Astrocyte of the cerebellum (primary cell): ENCODE data around the gene GGA2.

ENCODE experiments used
- DNase-seq: peaks from one replicate; pipeline ENCODE4 v3.0.0-alpha.2; 2011; ENCODE audit warnings: low read depth
- H3K4me3 ChIP-seq: 2 replicates; pipeline ENCODE4 v1.5.1; 2011; ENCODE audit warnings: mild to moderate bottlenecking, low read depth, low read length, moderate library complexity
- CTCF ChIP-seq: IDR thresholded peaks from 2 replicates; pipeline ENCODE4 v1.5.1; 2012; ENCODE audit warnings: low read length, low read depth, moderate library complexity, mild to moderate bottlenecking; ENCODE audit errors: missing control alignments
- in situ Hi-C: cut with HindIII; loops from 2 replicates; pipeline ENCODE4 v1.10.0; 2017; ENCODE audit warnings: low sequenced_read_pairs

The GGA2 gene

GRCh38 chr16:23424292-23424958, 85.9 kb downstream of the GGA2 start:
- no peak overlapping the region for H3K4me3 ChIP-seq
- no peak for TF ChIP-seq CTCF
- no peak for DNase-seq
- in situ Hi-C loops, result no loop called here

DNA sequence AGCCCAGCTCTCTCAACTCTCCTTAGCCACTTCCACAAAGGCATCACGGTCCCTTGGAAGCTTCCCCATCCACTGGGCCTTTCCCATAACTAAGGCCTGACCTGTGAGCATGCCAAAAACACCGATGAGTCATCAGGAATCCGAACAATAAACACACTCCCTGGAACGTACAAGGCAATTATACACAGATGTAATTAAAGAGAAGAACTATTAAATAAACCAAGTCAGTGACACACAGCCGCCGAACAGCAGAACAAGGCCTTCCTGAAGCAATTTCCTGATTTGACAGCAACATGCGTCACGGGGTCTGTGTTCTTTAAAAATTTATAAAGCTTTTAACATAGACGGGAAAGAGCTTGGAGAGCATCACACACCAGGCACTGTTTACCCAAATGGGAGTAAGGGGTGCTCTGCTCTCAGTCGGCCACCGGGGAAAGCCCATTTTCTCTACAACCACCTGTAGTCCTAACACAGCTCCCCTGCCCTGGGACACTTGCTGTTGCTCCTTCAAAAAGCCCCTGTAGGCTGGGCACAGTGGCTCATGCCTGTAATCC, 86.7 kb downstream of the GGA2 start:
- no peak overlapping the region for H3K4me3 ChIP-seq
- in situ Hi-C loops, result no loop called here
- peak; percentile 98 for DNase-seq
- TF ChIP-seq CTCF, result no peak

- no peak for DNase-seq
Observed at GRCh38 chr16:23420011-23420410, 90.3 kb downstream of the GGA2 start.

DNA sequence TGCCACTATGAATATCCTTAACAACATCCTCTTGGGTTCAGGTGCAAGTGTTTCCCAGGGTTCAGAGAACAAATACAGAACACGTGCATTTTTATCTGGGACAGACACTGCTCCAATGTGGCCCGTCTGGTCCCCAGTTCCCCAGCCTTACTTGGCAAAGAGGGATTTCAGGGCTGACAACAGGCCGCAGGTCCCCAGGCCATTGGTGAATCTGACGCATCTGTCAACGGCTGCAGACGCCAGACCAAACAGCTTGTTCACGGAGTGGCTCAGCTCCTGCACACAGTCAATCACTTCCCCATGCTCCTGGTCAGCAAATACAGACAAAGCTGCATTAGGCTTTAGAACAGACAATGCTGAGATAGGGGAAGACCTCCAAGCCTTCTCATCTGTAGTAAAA, 93.5 kb downstream of the GGA2 start:
- no peak overlapping the region for H3K4me3 ChIP-seq
- in situ Hi-C loops, result no loop called here
- no peak for TF ChIP-seq CTCF
- DNase-seq, result no peak

More at GRCh38 chr16:23420011-23420410, 90.3 kb downstream of the GGA2 start:
- no peak overlapping the region for H3K4me3 ChIP-seq
- in situ Hi-C loops, result no loop called here
- TF ChIP-seq CTCF, result no peak

DNA sequence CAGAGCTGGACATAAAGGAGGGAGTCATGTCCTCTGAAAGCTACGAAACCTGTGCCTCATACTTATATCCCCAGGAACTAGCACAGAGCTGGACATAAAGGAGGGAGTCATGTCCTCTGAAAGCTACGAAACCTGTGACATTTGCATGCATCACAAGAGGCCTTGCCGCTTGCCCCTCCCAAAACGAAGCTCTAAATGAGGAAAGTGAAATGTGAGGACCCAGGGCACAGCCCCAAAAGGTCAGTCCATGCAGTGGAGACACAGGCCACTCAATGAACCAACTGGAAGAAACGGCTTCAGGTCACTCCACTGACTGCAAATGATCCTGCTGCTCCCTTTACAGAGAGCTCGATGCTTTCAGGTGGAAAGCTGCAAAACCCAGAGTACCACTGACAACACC, 95.6 kb downstream of the GGA2 start:
- no peak overlapping the region for H3K4me3 ChIP-seq
- in situ Hi-C loops, result no loop called here
- TF ChIP-seq CTCF, result no peak
- no peak for DNase-seq
